ENCODE measurements around the gene ZNF541.

The ZNF541 gene

DNA sequence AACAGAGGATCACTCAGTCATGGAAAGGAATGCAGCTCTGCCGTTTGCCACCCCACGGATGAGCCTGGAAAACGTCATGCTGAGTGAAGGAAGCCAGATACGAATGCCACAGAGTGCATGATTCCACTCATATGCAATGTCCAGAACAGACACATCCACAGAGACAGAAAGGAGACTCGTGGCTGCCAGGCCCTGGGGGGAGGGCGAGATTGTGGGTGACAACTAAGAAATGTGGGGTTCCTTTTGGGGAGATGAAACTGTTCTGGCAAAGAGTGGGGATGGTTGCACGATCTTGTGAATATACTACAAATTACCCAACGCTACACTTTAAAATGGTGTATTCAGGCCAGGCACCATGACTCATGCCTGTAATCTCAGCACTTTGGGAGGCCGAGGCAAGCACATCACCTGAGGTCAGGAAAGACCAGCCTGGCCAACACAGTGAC is 30.9 kb downstream of the ZNF541 start:
- Mint-ChIP-seq H3K9me3 (no peaks in the 10 kb centered on the region), H3K4me1 (peaks cover 14% of the 10 kb centered on the region), H3K27ac (no peak overlapping the region), H3K27me3 (peaks cover 52% of the 10 kb centered on the region), H3K36me3 (no peaks in the 10 kb centered on the region), H3K4me3 (no peak overlapping the region)
- CTCF ChIA-PET = no interaction called here
- no peak for DNase-seq

DNA sequence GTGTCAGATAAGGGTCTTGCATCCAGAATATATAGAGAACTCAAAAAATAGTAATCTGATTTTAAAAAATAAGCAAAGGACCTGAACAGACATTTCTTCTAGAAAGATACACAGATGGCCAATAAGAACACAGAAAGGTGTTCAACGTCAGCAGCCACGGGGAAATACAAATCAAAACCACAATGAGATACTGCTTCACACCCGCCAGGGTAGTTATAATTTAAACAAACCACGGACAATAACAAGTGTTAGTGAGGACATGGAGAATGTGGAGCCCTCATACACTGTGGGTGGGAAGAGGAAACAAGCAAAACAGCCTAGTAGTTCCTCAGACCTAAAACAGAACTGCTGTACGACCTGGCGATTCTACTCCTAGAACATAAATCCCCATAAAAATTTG is 31.4 kb downstream of the ZNF541 start:
- peak; percentile 42 for DNase-seq
- H3K36me3 Mint-ChIP-seq = no peaks in the 10 kb centered on the region
- H3K9me3 Mint-ChIP-seq = no peaks in the 10 kb centered on the region
- no peak overlapping the region for H3K4me3 Mint-ChIP-seq
- H3K27ac Mint-ChIP-seq = peak overlapping the region; percentile 38
- H3K4me1 Mint-ChIP-seq = peaks cover 14% of the 10 kb centered on the region
- CTCF ChIA-PET = no interaction called here
- peaks cover 47% of the 10 kb centered on the region for H3K27me3 Mint-ChIP-seq

DNA sequence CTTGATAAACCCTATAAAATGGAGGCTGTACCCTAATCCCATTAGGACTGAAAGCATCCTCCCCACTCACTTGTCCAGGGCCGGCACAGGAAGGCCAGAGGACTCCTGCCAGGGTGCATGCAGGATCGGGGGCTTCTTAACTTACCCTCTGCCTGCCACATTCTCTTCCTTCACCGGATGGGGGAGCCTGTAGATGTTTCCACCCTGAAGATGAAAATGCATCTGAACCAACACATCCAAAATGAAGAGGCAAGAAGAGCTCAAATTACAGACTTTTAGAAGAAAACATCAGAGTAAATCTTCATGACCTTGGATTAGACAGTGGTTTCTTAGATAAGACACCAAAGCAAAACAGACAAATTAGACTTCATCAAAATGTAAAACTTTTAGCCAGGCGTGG is 32.2 kb downstream of the ZNF541 start:
- no peak for DNase-seq
- CTCF ChIA-PET = no interaction called here
- peaks cover 42% of the 10 kb centered on the region for H3K27me3 Mint-ChIP-seq
- H3K4me3 Mint-ChIP-seq = no peak overlapping the region
- H3K36me3 Mint-ChIP-seq = no peaks in the 10 kb centered on the region
- H3K4me1 Mint-ChIP-seq = peaks cover 14% of the 10 kb centered on the region
- H3K9me3 Mint-ChIP-seq = no peaks in the 10 kb centered on the region
- no peak overlapping the region for H3K27ac Mint-ChIP-seq

DNA sequence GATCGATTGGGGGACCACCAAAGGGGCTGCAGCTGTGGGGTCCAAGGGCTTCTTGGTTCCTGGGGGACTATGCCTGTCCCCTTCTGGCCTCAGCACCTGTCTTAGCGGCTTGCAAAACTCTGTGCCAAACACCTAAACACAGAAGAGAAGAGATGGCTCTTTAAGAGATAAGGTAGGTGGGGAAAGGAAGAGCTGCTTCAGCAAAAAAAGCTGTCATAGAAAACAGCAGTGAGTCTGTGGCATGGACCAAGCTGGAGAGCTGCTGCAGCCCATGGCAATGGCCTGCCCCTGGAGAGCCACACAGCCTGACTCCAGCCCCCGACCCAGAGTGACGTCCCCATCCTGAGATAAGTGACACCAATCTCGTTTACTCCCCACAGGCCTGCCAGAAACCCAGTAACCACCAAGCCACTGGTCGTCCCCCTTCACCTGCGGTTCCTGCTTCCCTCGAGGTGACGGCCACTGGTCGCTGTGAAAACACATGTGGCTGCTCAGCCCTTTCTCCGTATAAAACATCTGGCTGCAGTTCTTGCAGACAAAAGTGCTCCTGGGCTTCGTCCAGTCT is 33.1 kb downstream of the ZNF541 start:
- no peak overlapping the region for H3K4me3 Mint-ChIP-seq
- no peak for DNase-seq
- CTCF ChIA-PET = no interaction called here

DNA sequence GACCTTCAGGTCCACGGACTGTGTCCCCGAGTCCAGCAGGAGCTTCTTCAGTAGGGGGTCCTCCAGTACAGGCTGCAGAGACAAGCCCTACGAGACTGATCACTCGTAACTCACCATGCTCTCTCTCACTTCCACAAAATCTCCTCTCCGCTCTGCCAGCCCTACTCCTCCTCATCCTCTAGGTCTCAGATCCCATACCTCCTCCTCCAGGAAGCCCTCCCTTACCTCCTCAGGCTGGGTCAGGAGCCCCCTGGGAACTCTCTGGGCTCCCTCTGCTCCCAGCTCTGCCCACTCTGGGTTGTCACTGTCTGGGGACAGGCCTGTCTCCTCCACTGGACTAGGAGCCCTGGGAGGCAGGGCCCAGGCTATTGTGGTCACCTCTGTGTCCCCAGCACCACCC is 34.1 kb downstream of the ZNF541 start:
- no peak overlapping the region for H3K4me3 Mint-ChIP-seq
- no peaks in the 10 kb centered on the region for H3K9me3 Mint-ChIP-seq
- no peak for DNase-seq
- H3K4me1 Mint-ChIP-seq = peaks cover 14% of the 10 kb centered on the region
- CTCF ChIA-PET = no interaction called here
- no peaks in the 10 kb centered on the region for H3K36me3 Mint-ChIP-seq
- H3K27ac Mint-ChIP-seq = no peak overlapping the region
- H3K27me3 Mint-ChIP-seq = peaks cover 22% of the 10 kb centered on the region

More for the DNA sequence above, 33.1 kb downstream of the ZNF541 start:
- H3K27me3 Mint-ChIP-seq = peaks cover 33% of the 10 kb centered on the region
- no peaks in the 10 kb centered on the region for H3K9me3 Mint-ChIP-seq
- peaks cover 14% of the 10 kb centered on the region for H3K4me1 Mint-ChIP-seq
- H3K27ac Mint-ChIP-seq = no peak overlapping the region
- H3K36me3 Mint-ChIP-seq = no peaks in the 10 kb centered on the region

DNA sequence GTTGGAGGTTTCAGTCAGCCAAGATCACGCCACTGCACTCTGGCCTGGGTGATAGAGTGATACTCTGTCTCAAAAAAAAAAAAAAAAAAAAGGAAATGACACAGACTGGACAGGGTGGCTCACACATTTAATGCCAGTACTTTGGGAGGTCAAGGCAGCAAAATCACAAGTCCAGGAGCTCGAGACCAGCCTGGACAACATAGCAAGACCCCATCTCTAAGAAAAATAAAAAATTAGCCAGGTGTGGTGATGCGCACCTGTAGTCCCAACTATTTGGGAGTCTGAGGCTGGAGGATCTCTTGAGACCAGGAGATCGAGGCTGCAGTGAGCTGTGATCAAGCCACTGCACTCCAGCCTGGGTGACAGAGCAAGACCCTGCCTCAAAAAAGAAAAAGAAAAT is 35.5 kb downstream of the ZNF541 start:
- H3K4me3 Mint-ChIP-seq = no peak overlapping the region
- no peak overlapping the region for H3K27ac Mint-ChIP-seq
- CTCF ChIA-PET = interaction anchor here (0.7 kb wide), 1 partner anchor 22 kb away, joined by 5 read pairs; no protein-coding TSS in a partner anchor
- no peaks in the 10 kb centered on the region for H3K36me3 Mint-ChIP-seq
- peaks cover 14% of the 10 kb centered on the region for H3K4me1 Mint-ChIP-seq
- DNase-seq = no peak
- H3K27me3 Mint-ChIP-seq = peaks cover 21% of the 10 kb centered on the region
- H3K9me3 Mint-ChIP-seq = no peaks in the 10 kb centered on the region

DNA sequence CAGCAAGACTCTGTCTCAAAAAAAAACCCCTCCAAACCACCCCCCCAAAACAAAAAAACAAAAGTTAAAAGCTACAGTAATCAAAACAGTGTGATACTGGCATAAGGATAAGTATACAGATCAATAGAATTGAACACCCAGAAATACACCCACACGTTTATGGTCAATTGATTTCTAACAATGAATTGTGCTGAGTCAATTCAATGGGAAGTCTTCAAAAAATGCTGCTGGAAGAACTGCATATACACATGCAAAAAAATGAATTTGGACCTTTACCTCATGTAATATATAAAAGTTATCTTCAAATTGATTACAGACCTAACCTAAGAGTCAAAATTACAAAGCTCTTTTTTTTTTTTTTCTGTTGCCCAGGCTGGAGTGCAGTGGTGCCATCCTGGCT is 38.3 kb downstream of the ZNF541 start:
- Mint-ChIP-seq H3K9me3 (no peaks in the 10 kb centered on the region), H3K36me3 (no peaks in the 10 kb centered on the region), H3K27ac (no peak overlapping the region), H3K4me1 (no peaks in the 10 kb centered on the region), H3K27me3 (peaks cover 27% of the 10 kb centered on the region), H3K4me3 (no peak overlapping the region)
- no peak for DNase-seq
- CTCF ChIA-PET = interaction anchor here (0.6 kb wide), 1 partner anchor 9 kb away, joined by 3 read pairs; no protein-coding TSS in a partner anchor

DNA sequence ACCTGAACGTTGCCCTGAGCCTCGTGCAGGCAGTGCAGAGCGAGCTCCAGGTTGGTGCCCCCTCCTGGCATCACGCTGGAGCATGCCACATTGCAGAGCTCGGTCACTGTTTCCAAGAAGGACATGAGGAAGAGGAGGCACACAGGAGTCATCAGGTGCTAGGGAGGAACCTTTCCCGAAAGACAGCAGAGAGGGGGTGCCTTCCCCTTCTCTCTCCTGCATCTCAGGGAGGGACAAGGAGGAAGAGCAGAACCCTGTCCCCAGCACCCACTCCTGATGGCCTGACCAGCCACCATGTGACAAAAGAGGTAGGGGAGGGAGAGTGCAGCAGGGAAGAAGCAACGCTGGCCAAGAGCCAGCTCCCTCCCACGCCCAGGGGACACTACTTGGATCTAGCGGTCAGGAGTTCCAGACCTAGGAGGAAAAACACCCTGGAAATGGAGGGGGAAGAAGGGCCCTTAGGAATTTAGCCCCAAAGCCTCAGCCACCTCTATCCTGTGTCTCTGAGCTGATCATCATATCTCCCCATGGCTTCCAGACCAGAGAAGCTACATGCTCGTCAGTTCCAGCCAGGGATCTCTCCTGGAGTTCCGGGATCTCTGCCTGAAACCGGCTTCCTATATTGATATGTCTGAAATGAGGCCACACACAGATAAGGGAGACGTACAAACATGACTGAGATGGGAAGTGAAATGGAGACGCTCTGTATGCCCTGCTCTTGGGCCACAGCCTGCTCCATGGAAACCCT is 41.1 kb downstream of the ZNF541 start:
- no peak for DNase-seq
- H3K4me3 Mint-ChIP-seq = no peak overlapping the region
- no peaks in the 10 kb centered on the region for H3K9me3 Mint-ChIP-seq
- H3K27me3 Mint-ChIP-seq = peaks cover 27% of the 10 kb centered on the region
- H3K27ac Mint-ChIP-seq = no peak overlapping the region
- CTCF ChIA-PET = no interaction called here
- no peaks in the 10 kb centered on the region for H3K36me3 Mint-ChIP-seq
- H3K4me1 Mint-ChIP-seq = no peaks in the 10 kb centered on the region

DNA sequence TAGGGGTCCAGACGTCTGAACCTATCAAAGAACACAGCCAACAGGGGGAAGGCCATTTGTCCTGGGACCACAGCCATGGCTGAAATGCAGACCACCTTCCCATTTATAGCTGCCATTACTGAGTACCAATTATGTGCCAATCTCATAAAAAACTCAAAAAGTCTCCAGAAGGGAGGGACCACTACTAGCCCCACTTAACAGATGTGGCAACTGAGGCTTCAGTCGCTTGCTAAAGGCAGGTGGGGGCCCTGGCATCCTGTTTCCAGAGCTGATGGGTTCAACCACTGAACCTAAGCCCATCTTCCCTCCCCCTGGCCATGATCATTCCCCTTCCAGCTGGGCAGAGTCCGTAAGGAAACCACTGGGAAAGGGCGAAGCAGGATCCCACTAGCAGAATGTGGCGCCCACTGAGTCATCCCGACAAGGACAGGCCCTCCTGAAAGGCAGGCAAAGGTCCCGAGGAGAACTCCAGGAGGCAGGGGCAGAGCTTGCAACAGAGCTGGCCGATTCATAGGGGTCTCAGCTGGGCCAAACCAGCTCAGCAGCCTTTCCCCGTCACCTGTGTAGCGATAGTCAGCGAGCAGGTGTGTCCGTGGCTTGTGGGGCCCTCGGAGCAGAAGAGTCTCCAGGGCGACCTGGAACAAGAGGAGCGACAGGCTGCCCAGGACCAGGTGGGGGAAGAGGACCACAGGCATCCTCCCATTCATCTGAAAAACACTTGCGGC is 43.8 kb downstream of the ZNF541 start:
- CTCF ChIA-PET = interaction anchor here (0.7 kb wide), 1 partner anchor 235 kb away, joined by 3 read pairs; no protein-coding TSS in a partner anchor

DNA sequence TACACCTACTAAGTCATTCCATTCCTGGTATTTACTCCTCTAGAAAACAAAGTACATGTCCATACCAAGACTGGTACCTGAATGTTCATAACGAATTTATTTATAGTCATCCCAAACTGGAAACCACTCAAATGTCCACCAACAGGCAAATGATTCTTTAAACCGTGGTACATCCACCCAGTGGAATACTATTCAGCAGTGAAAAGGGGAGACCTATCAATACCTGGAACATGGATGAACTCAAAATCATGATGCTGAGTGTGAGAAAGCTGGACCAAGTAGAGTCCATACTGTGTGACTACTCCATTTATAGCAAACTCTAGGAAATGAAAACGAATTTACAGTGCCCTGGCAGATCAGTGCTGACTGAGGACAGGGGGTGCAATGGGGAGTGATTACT is 46.1 kb downstream of the ZNF541 start:
- no peaks in the 10 kb centered on the region for H3K36me3 Mint-ChIP-seq
- DNase-seq = no peak
- H3K27me3 Mint-ChIP-seq = peaks cover 22% of the 10 kb centered on the region
- CTCF ChIA-PET = no interaction called here
- no peak overlapping the region for H3K27ac Mint-ChIP-seq
- no peak overlapping the region for H3K4me3 Mint-ChIP-seq
- no peaks in the 10 kb centered on the region for H3K9me3 Mint-ChIP-seq
- H3K4me1 Mint-ChIP-seq = peaks cover 10% of the 10 kb centered on the region

More for the DNA sequence above, 43.8 kb downstream of the ZNF541 start:
- no peaks in the 10 kb centered on the region for H3K4me1 Mint-ChIP-seq
- H3K4me3 Mint-ChIP-seq = no peak overlapping the region
- no peak overlapping the region for H3K27ac Mint-ChIP-seq
- DNase-seq = no peak
- H3K36me3 Mint-ChIP-seq = no peaks in the 10 kb centered on the region
- no peaks in the 10 kb centered on the region for H3K9me3 Mint-ChIP-seq
- H3K27me3 Mint-ChIP-seq = peaks cover 27% of the 10 kb centered on the region

DNA sequence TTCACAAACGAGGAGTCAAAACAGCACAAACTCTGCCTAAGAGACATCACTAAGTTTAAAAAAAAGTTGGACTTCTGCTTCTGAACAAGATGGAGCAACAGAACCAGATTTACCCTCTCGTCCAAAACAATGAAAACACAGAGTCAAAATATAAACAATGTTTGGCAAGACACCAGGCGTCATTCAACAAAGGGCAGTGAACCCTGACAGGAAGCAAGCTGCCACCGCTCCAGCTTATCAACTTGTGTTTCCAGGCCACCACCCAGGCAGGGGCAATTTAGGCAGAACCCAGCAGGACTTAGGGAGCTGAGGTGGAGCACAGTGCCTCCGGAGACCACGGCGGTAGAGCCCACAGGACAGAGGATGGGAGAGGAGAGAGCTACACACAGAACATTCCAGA is 49.5 kb downstream of the ZNF541 start:
- Mint-ChIP-seq H3K27ac (no peak overlapping the region), H3K4me3 (no peak overlapping the region), H3K9me3 (no peaks in the 10 kb centered on the region), H3K4me1 (peaks cover 35% of the 10 kb centered on the region), H3K36me3 (no peaks in the 10 kb centered on the region), H3K27me3 (peaks cover 17% of the 10 kb centered on the region)
- DNase-seq = no peak
- CTCF ChIA-PET = interaction anchor here (0.5 kb wide), 1 partner anchor 322 kb away, joined by 3 read pairs; no protein-coding TSS in a partner anchor

Data from activated naive CD4-positive, alpha-beta T cell treated with anti-CD3 and anti-CD28 coated beads, Interleukin-2, amount 10 ng/mL, durations not matched to agents 7 days and 5 days (primary cell).